Smooth muscle cell of the brain vasculature (primary cell): Measurements from ENCODE around the gene SDS.

Source experiments
- DNase-seq: peaks from one replicate; pipeline ENCODE4 v3.0.0-alpha.2; 2012; ENCODE audit warnings: low read depth, low spot score

SDS gene

GRCh38 chr12:113403435-113404415, at the start of gene SDS:
TSS of gene SDS (minus strand) at chr12:113403887. CDS start at chr12:113399708, 4,179 bp downstream.
- no peak for DNase-seq

- DNase-seq, result no peak
Observed at GRCh38 chr12:113453330-113453729, 49.6 kb upstream of the SDS start.

GRCh38 chr12:113452458-113452857, 48.8 kb upstream of the SDS start:
- DNase-seq, result no peak

GRCh38 chr12:113449839-113450238, 46.2 kb upstream of the SDS start:
- no peak for DNase-seq

GRCh38 chr12:113449299-113449698, 45.6 kb upstream of the SDS start:
- DNase-seq, result no peak

- no peak for DNase-seq
Observed at GRCh38 chr12:113448873-113449272, 45.2 kb upstream of the SDS start.

GRCh38 chr12:113445544-113446171, 42.0 kb upstream of the SDS start:
- no peak for DNase-seq

- DNase-seq, result no peak
Observed at GRCh38 chr12:113443030-113443539, 39.4 kb upstream of the SDS start.

- no peak for DNase-seq
Observed at GRCh38 chr12:113440947-113441782, 37.5 kb upstream of the SDS start.

- DNase-seq, result no peak
Observed at GRCh38 chr12:113440336-113440735, 36.6 kb upstream of the SDS start.

- DNase-seq, result no peak
Observed at GRCh38 chr12:113439606-113440030, 35.9 kb upstream of the SDS start.

- DNase-seq, result no peak
Observed at GRCh38 chr12:113439301-113439597, 35.6 kb upstream of the SDS start.

GRCh38 chr12:113438523-113439300, 35.0 kb upstream of the SDS start:
- no peak for DNase-seq

GRCh38 chr12:113437729-113438100, 34.0 kb upstream of the SDS start:
- DNase-seq, result no peak

- DNase-seq, result no peak
Observed at GRCh38 chr12:113436993-113437728, 33.5 kb upstream of the SDS start.

- DNase-seq, result no peak
Observed at GRCh38 chr12:113436586-113436985, 32.9 kb upstream of the SDS start.

- no peak for DNase-seq
Observed at GRCh38 chr12:113435367-113435766, 31.7 kb upstream of the SDS start.

GRCh38 chr12:113432986-113433385, 29.3 kb upstream of the SDS start:
- no peak for DNase-seq

GRCh38 chr12:113428482-113428881, 24.8 kb upstream of the SDS start:
- no peak for DNase-seq

GRCh38 chr12:113427882-113428281, 24.2 kb upstream of the SDS start:
- no peak for DNase-seq
